Vagina (tissue), 2 donors: ENCODE results near the gene STX5. TPM values are rescaled to one million over a fixed set of nuclear protein-coding genes. Genes with fewer than 3 reads are reported as not detected.
A peak's percentile ranks its signal among the peaks of the same experiment; 100 is the strongest.

Source experiments
- DNase-seq, 2 donors: peaks; one replicate each; pipeline ENCODE4 v3.0.0-alpha.2; 2017; ENCODE audit errors: extremely low spot score in 2 of 2
- H3K27ac ChIP-seq: fragments of 200-600 bp; sonication (generic); one replicate; pipeline ENCODE4 v1.5.1; 2019
- H3K27me3 ChIP-seq: fragments of 200-600 bp; sonication (generic); one replicate; pipeline ENCODE4 v1.5.1; 2019
- H3K36me3 ChIP-seq, 2 donors: fragments of 200-600 bp; sonication (generic); one replicate each; pipeline ENCODE4 v1.5.1; 2017 to 2019
- H3K4me1 ChIP-seq: fragments of 200-600 bp; sonication (generic); one replicate; pipeline ENCODE4 v1.5.1; 2019
- H3K4me3 ChIP-seq, 2 donors: fragments of 200-600 bp; sonication (generic); 1 replicate in 1 of 2; 2 replicates in 1 of 2; pipeline ENCODE4 v1.5.1; 2016 to 2019
- H3K9me3 ChIP-seq: fragments of 200-600 bp; sonication (generic); one replicate; pipeline ENCODE4 v1.5.1; 2019
- POLR2A ChIP-seq, 2 donors: fragments of 450-650 bp; IDR thresholded peaks; one replicate each; pipeline ENCODE4 v1.6.1; 2017; ENCODE audit warnings: antibody characterized with exemption in 2 of 2, mild to moderate bottlenecking in 2 of 2, moderate library complexity in 2 of 2
- POLR2AphosphoS5 ChIP-seq, 2 donors: sonication (generic); formaldehyde crosslinking; IDR thresholded peaks; one replicate each; pipeline ENCODE4 v1.9.0; 2017; ENCODE audit warnings: antibody characterized with exemption in 2 of 2, mild to moderate bottlenecking in 2 of 2, low read depth in 1 of 2; ENCODE audit not compliant: insufficient read depth in 1 of 2
- intact Hi-C: fragments of 100-400 bp; cut with DNase I; formaldehyde crosslinking; loops from one replicate; pipeline ENCODE4 v1.15.1; 2023
- total RNA-seq: library from RNA; depleted of rRNA; stranded (reverse); fragments of >200 nt; gene quantifications from one replicate; pipeline ENCODE4 v1.2.3, GENCODE V29; 2016
- TF ChIP-seq, protein P1 (sequence below), 3 experiments: fragments of 450-650 bp in 2 of 3; fragments of 200-600 bp in 1 of 3; sonication (generic) in 1 of 3; IDR thresholded peaks; one replicate each; pipeline ENCODE4 v1.5.1; 2017 to 2019; ENCODE audit warnings: antibody characterized with exemption in 3 of 3, mild to moderate bottlenecking in 2 of 3, moderate library complexity in 2 of 3

STX5 gene
- total RNA-seq, 1 donor from 2014 or later = 35.6 TPM

DNA sequence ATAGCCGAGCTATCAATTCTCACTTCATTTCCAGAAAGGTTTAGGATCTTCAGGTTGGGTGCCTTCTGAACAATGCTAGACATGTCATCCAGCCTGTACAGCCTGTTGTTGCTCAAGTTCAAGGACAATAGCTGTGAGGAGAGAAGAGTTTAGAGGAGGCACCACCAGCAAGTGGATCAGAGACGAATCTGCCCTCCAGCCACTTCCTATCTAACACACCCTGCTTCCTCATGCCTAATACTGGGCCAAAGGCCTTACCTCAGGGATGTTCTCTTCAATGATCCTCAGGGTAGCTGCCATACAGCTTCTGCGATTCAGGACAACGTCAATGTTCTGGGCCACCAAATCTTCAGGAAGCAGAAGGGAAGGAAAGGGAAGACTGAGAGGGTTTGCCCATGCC is 30.8 kb downstream of the STX5 start:
- TF ChIP-seq POLR2AphosphoS5 (IDR thresholded peaks at IDR 0.05; ENCODE audit: insufficient read depth in 1 of 2, low read depth in 1 of 2) (no peak), POLR2A (IDR thresholded peaks at IDR 0.05) (no peak)
- TF ChIP-seq, protein P1, sequence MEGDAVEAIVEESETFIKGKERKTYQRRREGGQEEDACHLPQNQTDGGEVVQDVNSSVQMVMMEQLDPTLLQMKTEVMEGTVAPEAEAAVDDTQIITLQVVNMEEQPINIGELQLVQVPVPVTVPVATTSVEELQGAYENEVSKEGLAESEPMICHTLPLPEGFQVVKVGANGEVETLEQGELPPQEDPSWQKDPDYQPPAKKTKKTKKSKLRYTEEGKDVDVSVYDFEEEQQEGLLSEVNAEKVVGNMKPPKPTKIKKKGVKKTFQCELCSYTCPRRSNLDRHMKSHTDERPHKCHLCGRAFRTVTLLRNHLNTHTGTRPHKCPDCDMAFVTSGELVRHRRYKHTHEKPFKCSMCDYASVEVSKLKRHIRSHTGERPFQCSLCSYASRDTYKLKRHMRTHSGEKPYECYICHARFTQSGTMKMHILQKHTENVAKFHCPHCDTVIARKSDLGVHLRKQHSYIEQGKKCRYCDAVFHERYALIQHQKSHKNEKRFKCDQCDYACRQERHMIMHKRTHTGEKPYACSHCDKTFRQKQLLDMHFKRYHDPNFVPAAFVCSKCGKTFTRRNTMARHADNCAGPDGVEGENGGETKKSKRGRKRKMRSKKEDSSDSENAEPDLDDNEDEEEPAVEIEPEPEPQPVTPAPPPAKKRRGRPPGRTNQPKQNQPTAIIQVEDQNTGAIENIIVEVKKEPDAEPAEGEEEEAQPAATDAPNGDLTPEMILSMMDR (IDR thresholded peaks at IDR 0.05) = no peak
- no peak overlapping the region for H3K4me3 ChIP-seq
- H3K27me3 ChIP-seq = no peaks in the 10 kb centered on the region
- intact Hi-C loops = loop anchor here (5.0 kb wide), 1 partner anchor 36 kb away; the partner anchor contains the start of gene WDR74
- peaks cover 6 to 77% of the 10 kb centered on the region in 2 donors for H3K36me3 ChIP-seq
- no peaks in the 10 kb centered on the region for H3K9me3 ChIP-seq
- H3K4me1 ChIP-seq = peaks cover 33% of the 10 kb centered on the region
- DNase-seq = no peak
- H3K27ac ChIP-seq = no peak overlapping the region

DNA sequence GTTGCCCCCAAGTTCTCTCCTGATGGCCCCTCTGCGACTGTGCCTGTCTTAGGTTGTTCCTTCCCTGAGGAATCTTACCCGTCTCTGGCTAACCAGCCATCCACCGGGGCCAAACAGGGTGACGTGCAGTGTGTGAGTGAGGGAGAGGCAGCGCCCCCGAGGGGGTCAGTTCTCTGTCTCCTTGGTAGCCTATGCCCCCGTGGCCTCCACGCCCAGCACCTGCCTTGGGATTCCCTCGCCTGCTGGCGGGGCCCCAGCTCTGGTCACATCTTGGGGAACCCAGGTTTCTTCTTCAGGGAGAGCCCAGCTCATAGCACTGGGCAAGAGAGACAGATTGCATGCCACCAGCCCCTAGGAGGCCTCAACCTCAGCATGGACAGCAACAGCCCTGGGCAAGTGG is 32.4 kb downstream of the STX5 start:
- no peak for DNase-seq
- peaks cover 6 to 93% of the 10 kb centered on the region in 2 donors for H3K36me3 ChIP-seq
- no peaks in the 10 kb centered on the region for H3K27me3 ChIP-seq
- TF ChIP-seq POLR2AphosphoS5 (IDR thresholded peaks at IDR 0.05; ENCODE audit: insufficient read depth in 1 of 2, low read depth in 1 of 2) (no peak), POLR2A (IDR thresholded peaks at IDR 0.05) (no peak)
- TF ChIP-seq, protein P1 (IDR thresholded peaks at IDR 0.05) = no peak
- H3K4me3 ChIP-seq = no peak overlapping the region
- no peaks in the 10 kb centered on the region for H3K9me3 ChIP-seq
- H3K27ac ChIP-seq = no peak overlapping the region
- H3K4me1 ChIP-seq = peaks cover 25% of the 10 kb centered on the region
- intact Hi-C loops = no loop called here

DNA sequence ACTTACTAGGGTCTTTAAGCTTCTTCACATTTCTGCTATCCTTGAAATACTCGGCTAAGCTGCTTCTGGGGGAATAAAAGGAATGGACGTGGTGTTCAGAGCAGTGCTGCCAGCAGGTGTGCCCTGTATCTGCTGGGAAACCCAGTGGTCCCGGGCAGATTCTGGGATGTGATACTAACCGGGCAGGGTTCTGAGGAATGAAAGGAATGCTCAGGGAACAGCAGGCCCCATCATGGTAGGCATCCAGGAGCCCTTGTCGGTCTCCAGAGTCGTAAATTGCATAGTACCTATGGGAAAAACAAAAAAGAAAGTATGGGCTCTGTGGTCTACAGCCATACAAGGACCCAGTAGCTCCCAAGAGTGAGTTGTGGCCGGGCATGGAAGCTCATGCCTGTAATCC is 35.6 kb downstream of the STX5 start:
- Histone ChIP-seq H3K4me3 (no peak overlapping the region), H3K4me1 (peaks cover 12% of the 10 kb centered on the region), H3K36me3 (peaks cover 0 to 90% of the 10 kb centered on the region in 2 donors), H3K27me3 (no peaks in the 10 kb centered on the region), H3K27ac (no peak overlapping the region), H3K9me3 (no peaks in the 10 kb centered on the region)
- no peak for TF ChIP-seq POLR2AphosphoS5 (IDR thresholded peaks at IDR 0.05; ENCODE audit: insufficient read depth in 1 of 2, low read depth in 1 of 2)
- TF ChIP-seq, protein P1 (IDR thresholded peaks at IDR 0.05) = no peak
- TF ChIP-seq POLR2A (IDR thresholded peaks at IDR 0.05) = no peak
- DNase-seq = no peak
- intact Hi-C loops = no loop called here

DNA sequence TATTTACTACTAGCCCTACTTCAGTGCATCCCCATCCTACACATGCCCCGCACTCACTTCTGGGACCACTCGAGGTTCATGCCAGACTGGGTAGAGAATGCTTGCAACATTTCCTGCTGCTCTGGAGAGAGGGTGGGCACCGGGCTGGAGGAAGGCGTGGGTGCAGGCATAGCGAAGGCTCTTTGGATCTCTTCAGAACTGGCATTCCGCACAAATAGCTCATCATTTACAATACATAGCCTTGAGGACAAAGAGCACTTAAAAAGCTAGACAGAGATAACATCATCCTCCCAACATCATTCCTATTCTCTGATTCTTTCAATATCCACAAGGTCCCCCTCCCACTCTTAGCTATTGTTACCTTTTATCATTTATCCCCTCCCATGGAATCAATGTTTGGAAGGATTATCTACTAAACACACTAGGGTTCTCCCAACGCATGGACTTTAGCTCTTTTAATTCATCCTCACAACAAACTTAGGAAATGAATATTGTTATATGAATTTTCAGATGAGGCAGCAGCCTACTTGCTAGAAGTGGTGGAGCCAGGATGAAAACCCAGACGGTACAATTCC is 37.6 kb downstream of the STX5 start:
- TF ChIP-seq, protein P1 (IDR thresholded peaks at IDR 0.05) = no peak
- TF ChIP-seq POLR2AphosphoS5 (IDR thresholded peaks at IDR 0.05; ENCODE audit: insufficient read depth in 1 of 2, low read depth in 1 of 2) (no peak), POLR2A (IDR thresholded peaks at IDR 0.05) (no peak)
- Histone ChIP-seq H3K27me3 (no peaks in the 10 kb centered on the region), H3K4me1 (peaks cover 32% of the 10 kb centered on the region), H3K27ac (no peak overlapping the region), H3K36me3 (peaks cover 0 to 71% of the 10 kb centered on the region in 2 donors), H3K9me3 (no peaks in the 10 kb centered on the region), H3K4me3 (no peak overlapping the region)
- intact Hi-C loops = no loop called here
- DNase-seq = no peak

DNA sequence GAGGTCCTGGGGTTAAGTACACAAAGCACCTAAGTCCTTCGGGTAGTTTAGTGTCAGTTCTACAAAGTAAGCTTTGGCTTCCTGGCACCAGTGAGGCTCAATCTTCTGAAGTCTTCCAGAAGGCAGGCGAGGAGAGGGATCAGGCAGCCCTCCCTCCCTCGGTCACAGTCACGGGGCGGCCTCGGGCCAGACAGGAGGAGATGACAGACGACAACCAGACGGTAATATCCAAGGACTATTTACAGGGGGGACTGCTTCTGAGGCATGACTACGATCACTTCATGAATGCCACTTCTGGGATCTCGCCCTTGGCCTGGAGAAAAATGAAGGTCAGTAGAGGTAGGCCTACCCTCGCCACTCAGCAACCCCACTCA is 39.7 kb downstream of the STX5 start:
- TF ChIP-seq, protein P1 (IDR thresholded peaks at IDR 0.05) = no peak
- TF ChIP-seq POLR2AphosphoS5 (IDR thresholded peaks at IDR 0.05; ENCODE audit: insufficient read depth in 1 of 2, low read depth in 1 of 2) = no peak
- TF ChIP-seq POLR2A (IDR thresholded peaks at IDR 0.05) = no peak
- peak overlapping the region; percentile 54 to 89 for H3K4me3 ChIP-seq
- H3K36me3 ChIP-seq = peaks cover 0 to 50% of the 10 kb centered on the region in 2 donors
- H3K27ac ChIP-seq = peak overlapping the region; percentile 81
- DNase-seq = no peak
- H3K27me3 ChIP-seq = no peaks in the 10 kb centered on the region
- peaks cover 47% of the 10 kb centered on the region for H3K4me1 ChIP-seq
- intact Hi-C loops = no loop called here
- H3K9me3 ChIP-seq = no peaks in the 10 kb centered on the region
